Measurements from ENCODE around the gene EHHADH. TPM values are rescaled to one million over a fixed set of nuclear protein-coding genes. Genes with fewer than 3 reads are reported as not detected.

EHHADH gene
- total and polyA plus RNA-seq, 2 experiments from 2014 or later = 14.3 to 22.0 TPM

DNA sequence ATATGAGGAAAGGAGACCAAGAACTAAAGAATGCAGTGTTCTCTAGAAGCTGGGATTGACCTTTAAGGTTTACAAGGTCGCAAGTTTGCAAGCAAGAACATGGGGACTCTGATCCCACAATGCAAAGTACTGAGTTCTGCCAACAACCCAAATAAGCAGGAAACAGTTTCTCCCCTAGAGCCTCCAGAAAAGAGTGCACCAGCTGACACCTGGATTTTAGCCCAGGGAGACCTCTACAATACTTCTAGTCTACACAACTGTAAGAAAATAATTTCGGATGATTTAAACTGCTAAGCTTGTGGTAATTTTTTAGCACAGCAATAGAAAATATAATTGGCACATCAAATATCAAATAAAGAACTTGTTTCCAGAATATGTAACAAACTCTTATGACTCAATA lies 46.4 kb downstream of the EHHADH start:
- Histone ChIP-seq H3K27ac (no peak overlapping the region), H3K27me3 (no peaks in the 10 kb centered on the region), H3K4me1 (ENCODE audit: insufficient read depth) (no peaks in the 10 kb centered on the region), H3K4me3 (no peak overlapping the region), H3K36me3 (replicated peaks; ENCODE audit: insufficient read depth, low read depth) (no peaks in the 10 kb centered on the region), H3K4me2 (no peak overlapping the region), H3K9me2 (replicated peaks; ENCODE audit: insufficient read depth) (no peaks in the 10 kb centered on the region), H2AFZ (no peak overlapping the region), H3K79me2 (no peaks in the 10 kb centered on the region), H4K20me1 (ENCODE audit: insufficient read depth, poor library complexity, severe bottlenecking) (no peaks in the 10 kb centered on the region), H3K9me3 (ENCODE audit: low read depth) (no peaks in the 10 kb centered on the region)
- 96% methylated on average over 2 of the region's 2 CpGs for WGBS (ENCODE audit: low lambda C conversion rate, missing lambda C conversion rate)
- no peak for TF ChIP-seq EZH2phosphoT487 (IDR thresholded peaks at IDR 0.05; ENCODE audit: low read depth, severe bottlenecking, unreplicated experiment)
- TF ChIP-seq, protein P1, sequence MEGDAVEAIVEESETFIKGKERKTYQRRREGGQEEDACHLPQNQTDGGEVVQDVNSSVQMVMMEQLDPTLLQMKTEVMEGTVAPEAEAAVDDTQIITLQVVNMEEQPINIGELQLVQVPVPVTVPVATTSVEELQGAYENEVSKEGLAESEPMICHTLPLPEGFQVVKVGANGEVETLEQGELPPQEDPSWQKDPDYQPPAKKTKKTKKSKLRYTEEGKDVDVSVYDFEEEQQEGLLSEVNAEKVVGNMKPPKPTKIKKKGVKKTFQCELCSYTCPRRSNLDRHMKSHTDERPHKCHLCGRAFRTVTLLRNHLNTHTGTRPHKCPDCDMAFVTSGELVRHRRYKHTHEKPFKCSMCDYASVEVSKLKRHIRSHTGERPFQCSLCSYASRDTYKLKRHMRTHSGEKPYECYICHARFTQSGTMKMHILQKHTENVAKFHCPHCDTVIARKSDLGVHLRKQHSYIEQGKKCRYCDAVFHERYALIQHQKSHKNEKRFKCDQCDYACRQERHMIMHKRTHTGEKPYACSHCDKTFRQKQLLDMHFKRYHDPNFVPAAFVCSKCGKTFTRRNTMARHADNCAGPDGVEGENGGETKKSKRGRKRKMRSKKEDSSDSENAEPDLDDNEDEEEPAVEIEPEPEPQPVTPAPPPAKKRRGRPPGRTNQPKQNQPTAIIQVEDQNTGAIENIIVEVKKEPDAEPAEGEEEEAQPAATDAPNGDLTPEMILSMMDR (IDR thresholded peaks at IDR 0.05; ENCODE audit: poor library complexity) = no peak
- no peak for DNase-seq (ENCODE audit: low spot score)

DNA sequence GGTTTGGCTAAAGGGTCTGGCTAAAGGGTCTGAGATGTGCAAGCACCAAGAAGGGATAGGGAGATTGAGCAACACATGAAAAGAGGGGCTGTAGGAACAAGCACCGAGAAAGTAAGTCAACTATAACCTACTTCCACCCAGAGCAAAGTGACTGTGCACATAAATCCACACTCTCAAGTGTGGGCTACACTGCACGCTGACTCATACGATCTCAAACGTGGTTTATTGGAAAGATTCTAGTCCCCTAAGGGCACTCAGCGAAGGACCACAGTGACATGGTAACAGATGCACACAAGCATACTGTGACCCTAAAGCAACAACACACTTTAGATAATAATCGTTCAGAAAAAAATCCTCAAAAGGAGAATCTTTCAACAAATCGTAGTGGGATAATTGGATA lies 48.0 kb downstream of the EHHADH start:
- no peaks in the 10 kb centered on the region for H4K20me1 ChIP-seq (ENCODE audit: insufficient read depth, poor library complexity, severe bottlenecking)
- H3K27me3 ChIP-seq = no peaks in the 10 kb centered on the region
- no peaks in the 10 kb centered on the region for H3K9me2 ChIP-seq (replicated peaks; ENCODE audit: insufficient read depth)
- no peaks in the 10 kb centered on the region for H3K36me3 ChIP-seq (replicated peaks; ENCODE audit: insufficient read depth, low read depth)
- H3K9me3 ChIP-seq (ENCODE audit: low read depth) = no peaks in the 10 kb centered on the region
- no peaks in the 10 kb centered on the region for H3K79me2 ChIP-seq
- H3K4me1 ChIP-seq (ENCODE audit: insufficient read depth) = no peaks in the 10 kb centered on the region
- H3K4me3 ChIP-seq = no peak overlapping the region
- H2AFZ ChIP-seq = no peak overlapping the region
- TF ChIP-seq EZH2phosphoT487 (IDR thresholded peaks at IDR 0.05; ENCODE audit: low read depth, severe bottlenecking, unreplicated experiment) = no peak
- TF ChIP-seq, protein P1 (IDR thresholded peaks at IDR 0.05; ENCODE audit: poor library complexity) = no peak
- TF ChIP-seq EZH2 (IDR thresholded peaks at IDR 0.05; ENCODE audit: borderline replicate concordance) = no peak
- no peak overlapping the region for H3K27ac ChIP-seq
- DNase-seq (ENCODE audit: low spot score) = no peak
- H3K4me2 ChIP-seq = no peak overlapping the region
- WGBS (ENCODE audit: low lambda C conversion rate, missing lambda C conversion rate) = 88% methylated on average over 7 of the region's 7 CpGs

DNA sequence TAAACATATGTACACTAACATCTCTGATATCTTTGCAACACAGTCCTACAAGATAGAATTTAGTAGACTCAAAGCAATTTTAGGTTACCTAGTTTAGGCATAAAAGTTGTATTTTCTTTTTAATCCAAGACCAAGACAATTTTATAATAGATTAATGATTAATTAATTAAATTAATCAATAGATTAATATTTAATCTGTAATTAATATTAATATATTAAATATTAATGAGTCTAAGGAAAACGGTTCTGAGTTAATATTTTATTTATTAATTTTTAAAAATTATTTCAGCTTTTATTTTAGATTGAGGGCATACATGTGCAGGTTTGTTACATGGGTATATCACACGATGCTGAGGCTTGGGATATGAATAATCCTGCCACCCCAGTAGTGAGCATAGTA lies 49.0 kb downstream of the EHHADH start:
- Histone ChIP-seq H3K27ac (no peak overlapping the region), H3K27me3 (no peaks in the 10 kb centered on the region), H3K79me2 (no peaks in the 10 kb centered on the region), H3K9me2 (replicated peaks; ENCODE audit: insufficient read depth) (no peaks in the 10 kb centered on the region), H4K20me1 (ENCODE audit: insufficient read depth, poor library complexity, severe bottlenecking) (no peaks in the 10 kb centered on the region), H3K4me1 (ENCODE audit: insufficient read depth) (no peaks in the 10 kb centered on the region), H2AFZ (no peak overlapping the region), H3K36me3 (replicated peaks; ENCODE audit: insufficient read depth, low read depth) (no peaks in the 10 kb centered on the region), H3K4me2 (no peak overlapping the region), H3K4me3 (no peak overlapping the region), H3K9me3 (ENCODE audit: low read depth) (no peaks in the 10 kb centered on the region)
- WGBS (ENCODE audit: low lambda C conversion rate, missing lambda C conversion rate) = 97% methylated on average over 2 of the region's 2 CpGs
- TF ChIP-seq EZH2phosphoT487 (IDR thresholded peaks at IDR 0.05; ENCODE audit: low read depth, severe bottlenecking, unreplicated experiment) = no peak
- no peak for TF ChIP-seq EZH2 (IDR thresholded peaks at IDR 0.05; ENCODE audit: borderline replicate concordance)
- TF ChIP-seq, protein P1 (IDR thresholded peaks at IDR 0.05; ENCODE audit: poor library complexity) = no peak
- DNase-seq (ENCODE audit: low spot score) = no peak

DNA sequence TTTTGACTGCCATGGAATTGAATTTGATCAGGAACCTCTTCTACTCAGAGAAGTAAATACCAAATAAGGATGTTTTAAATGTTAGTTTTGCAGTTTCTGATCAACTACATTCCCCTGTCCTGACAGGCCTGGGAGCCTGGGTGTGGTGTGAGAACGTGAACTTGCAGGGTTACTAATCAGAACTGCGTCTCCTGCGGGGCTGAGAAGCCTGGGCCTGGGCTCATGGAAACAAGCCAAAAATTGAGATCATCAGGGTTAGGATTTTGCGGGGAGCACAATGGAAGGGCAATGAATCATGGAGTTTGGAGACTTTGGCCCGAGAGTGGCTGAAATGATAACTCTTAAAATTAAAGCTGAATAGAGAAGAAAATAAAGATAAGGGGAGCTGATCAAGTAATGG lies 53.2 kb downstream of the EHHADH start:
- H2AFZ ChIP-seq = no peak overlapping the region
- H3K4me2 ChIP-seq = no peak overlapping the region
- H3K9me3 ChIP-seq (ENCODE audit: low read depth) = no peaks in the 10 kb centered on the region
- DNase-seq (ENCODE audit: low spot score) = no peak
- TF ChIP-seq EZH2 (IDR thresholded peaks at IDR 0.05; ENCODE audit: borderline replicate concordance) = no peak
- TF ChIP-seq, protein P1 (IDR thresholded peaks at IDR 0.05; ENCODE audit: poor library complexity) = no peak
- TF ChIP-seq EZH2phosphoT487 (IDR thresholded peaks at IDR 0.05; ENCODE audit: low read depth, severe bottlenecking, unreplicated experiment) = no peak
- 79% methylated on average over 5 of the region's 5 CpGs for WGBS (ENCODE audit: low lambda C conversion rate, missing lambda C conversion rate)
- H4K20me1 ChIP-seq (ENCODE audit: insufficient read depth, poor library complexity, severe bottlenecking) = no peaks in the 10 kb centered on the region
- no peaks in the 10 kb centered on the region for H3K36me3 ChIP-seq (replicated peaks; ENCODE audit: insufficient read depth, low read depth)
- no peaks in the 10 kb centered on the region for H3K4me1 ChIP-seq (ENCODE audit: insufficient read depth)
- H3K27ac ChIP-seq = no peak overlapping the region
- no peaks in the 10 kb centered on the region for H3K9me2 ChIP-seq (replicated peaks; ENCODE audit: insufficient read depth)
- H3K4me3 ChIP-seq = no peak overlapping the region
- H3K27me3 ChIP-seq = no peaks in the 10 kb centered on the region
- no peaks in the 10 kb centered on the region for H3K79me2 ChIP-seq
